HG03575 (cell line): ENCODE measurements around the gene GTF2F2.

Experiments used
- ATAC-seq: cut with Tn5 transposase; IDR thresholded peaks from one replicate; pipeline ENCODE4 v1.9.1; 2021; ENCODE audit not compliant: unreplicated experiment, insufficient number of reproducible peaks, low FRiP score; ENCODE audit errors: extremely low read depth

The GTF2F2 gene

GRCh38 chr13:45199711-45200110, 79.4 kb downstream of the GTF2F2 start:
- ATAC-seq: no peak

GRCh38 chr13:45200701-45201232, 80.5 kb downstream of the GTF2F2 start, which contains the start of gene KCTD4:
KCTD4 (minus strand) TSS chr13:45201045; CDS start chr13:45194567, 6,478 bp downstream.
- ATAC-seq: no peak

GRCh38 chr13:45205124-45205523, 84.8 kb downstream of the GTF2F2 start:
- no peak for ATAC-seq

DNA sequence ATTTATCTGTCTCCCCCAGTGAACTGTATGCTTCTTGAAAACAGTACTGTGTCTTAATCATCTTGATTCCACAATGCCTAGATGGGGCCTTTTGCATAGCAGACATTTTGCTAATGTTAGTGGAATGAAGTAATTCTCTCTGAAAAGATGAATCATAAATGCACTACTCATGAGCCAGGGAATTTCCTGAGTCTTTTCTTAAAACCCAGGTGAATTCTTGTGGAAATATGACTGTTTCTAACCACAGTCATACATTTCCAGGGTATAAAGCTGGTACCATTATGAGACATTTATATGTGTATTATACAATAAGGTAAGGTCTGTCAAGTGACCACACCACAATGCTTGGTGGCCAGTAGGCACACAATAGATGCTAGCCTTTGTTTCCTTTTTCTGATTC, 86.0 kb downstream of the GTF2F2 start:
- ATAC-seq: no peak

DNA sequence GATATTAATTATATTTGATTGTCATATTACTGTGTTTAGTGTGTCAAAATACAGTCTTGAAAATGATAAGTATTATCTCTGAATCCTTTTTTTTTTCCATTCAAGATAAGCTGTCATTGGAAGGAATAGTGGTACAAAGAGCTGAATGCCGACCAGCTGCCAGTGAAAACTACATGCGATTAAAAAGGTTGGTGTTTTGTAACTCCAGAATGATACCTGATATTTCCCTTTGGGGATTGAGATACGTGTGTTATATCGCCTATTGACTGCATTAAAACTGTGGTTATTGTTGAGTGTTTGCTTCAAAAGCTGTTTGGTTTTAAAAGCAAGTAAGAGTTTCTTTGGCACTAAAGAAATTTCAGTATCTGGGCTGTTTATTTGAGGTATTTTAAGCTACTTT, 87.0 kb downstream of the GTF2F2 start:
- ATAC-seq: no peak

- no peak for ATAC-seq
Measured at GRCh38 chr13:45208132-45208531, 87.8 kb downstream of the GTF2F2 start.

DNA sequence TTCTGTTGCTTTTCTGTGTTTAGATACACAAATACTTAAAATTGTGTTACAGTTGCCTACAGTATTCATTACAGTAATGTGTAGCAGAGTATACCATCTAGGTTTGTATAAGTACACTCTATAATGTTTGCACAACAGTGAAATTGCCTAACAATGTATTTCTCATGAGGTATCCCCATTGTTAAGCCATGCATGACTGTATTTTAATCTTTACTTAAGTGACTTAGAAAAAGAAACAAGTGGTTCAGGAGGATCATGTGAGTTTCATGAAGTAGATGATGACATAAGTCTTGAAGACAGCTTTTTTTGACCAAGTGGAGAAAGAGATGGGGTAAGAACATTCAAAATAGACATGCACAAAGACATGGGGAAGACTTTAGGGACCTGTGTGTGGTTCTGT, 88.9 kb downstream of the GTF2F2 start:
- no peak for ATAC-seq

DNA sequence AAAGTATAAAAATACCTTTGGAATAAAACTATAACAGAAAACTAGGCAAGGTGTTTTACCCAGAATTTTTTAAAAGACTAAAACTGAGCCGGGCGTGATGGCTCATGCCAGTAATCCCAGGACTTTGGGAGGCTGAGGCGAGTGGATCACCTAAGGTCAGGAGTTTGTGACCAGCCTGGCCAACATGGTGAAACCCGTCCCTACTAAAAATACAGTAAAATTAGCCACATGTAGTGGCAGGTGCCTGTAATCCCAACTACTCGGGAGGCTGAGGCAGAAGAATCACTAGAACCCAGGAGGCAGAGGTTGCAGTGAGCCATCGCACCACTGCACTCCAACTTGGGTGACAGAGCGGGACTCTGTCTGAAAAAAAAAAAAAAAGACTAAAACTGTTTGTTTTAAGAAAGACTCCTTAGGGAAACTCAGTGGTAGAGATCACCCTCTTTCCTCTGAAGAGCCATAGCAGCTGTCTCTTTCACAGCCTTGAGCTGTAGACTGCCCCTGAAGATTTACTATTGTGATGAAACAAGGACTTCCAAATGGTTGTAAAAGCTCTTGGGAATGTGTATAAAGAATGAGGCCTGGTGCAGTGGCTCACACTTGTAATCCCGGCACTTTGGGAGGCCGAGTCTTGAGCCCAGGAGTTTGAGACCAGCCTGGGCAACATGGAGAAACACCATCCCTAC, 95.2 kb downstream of the GTF2F2 start:
- no peak for ATAC-seq

DNA sequence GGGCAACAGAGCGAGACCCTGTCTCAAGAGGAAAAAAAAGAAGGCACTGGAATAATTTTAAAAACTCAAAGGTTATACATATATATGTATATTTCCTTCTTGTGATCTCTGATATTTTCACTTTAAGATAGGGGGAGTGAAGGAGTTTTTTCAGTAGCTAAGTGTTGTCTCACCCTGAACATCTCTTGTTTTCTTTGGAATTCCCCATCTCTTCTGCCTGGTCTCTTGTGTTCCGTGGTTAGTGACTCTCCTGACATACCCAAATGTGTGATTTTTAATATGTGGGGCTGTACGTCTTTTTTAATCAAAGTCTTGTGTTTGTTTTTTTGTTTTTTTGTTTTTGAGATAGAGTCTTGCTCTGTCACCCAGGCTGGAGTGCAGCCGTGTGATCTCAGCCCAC, 95.9 kb downstream of the GTF2F2 start:
- ATAC-seq: no peak

DNA sequence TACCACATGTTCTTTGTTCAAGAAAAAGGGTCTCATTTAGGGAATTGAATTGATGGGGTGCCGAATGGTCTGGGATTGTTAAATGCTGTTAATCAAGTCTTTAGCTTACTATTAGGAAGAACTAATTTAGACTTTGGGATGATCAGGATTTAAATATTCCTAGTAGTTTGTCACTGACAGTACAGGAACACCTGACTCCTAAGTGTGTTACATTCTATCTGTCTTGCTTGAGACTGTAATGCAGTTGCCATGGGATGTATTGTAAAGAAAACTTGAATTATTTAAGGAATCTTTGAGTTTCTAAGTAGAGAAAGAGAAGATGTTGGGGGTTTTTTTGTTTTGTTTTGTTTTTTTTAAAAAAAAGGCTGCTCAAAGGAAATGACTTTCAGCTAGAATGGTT, 98.4 kb downstream of the GTF2F2 start:
- no peak for ATAC-seq

- ATAC-seq: no peak
Measured at GRCh38 chr13:45219123-45219891, 99.0 kb downstream of the GTF2F2 start.

DNA sequence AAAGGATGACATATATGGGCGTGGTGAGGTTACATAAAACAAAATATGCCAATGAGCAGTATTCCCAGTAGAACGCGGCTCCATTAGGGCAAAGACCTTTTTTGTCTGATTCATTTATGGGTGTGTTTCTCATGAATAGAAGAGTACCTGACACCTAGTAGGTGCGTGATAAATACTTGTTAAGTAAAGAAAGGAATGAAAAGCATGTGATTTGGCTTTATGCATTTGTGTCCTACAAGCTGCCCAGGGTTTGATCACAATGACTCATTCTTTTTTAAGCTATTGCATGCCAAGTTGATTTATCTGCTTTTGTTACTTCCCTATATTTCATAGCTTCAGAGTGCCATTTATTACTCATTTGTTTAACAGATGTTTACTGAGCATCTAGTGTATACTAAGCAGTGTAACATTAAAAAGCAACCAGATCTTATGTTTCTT, 99.6 kb downstream of the GTF2F2 start:
- ATAC-seq: no peak

GRCh38 chr13:45220403-45220802, 100.1 kb downstream of the GTF2F2 start:
- no peak for ATAC-seq

DNA sequence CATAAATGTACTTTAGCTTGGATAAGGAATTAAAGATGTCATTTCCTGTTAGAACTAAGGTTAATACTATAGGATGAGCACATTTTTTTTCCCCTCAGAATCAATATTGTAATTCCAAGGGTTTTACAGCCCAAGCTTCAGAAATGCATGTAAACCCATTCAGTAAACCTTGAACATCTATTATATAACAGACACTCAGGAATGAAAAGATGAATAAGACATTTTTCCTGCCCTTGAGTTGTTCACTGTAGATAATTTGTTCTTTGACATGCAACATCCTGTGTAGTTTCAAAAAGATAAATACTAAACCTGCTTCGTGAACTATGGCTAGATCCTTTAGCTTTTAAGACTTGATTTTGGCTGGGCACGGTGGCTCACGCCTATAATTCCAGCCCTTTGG, 102.2 kb downstream of the GTF2F2 start:
- no peak for ATAC-seq

DNA sequence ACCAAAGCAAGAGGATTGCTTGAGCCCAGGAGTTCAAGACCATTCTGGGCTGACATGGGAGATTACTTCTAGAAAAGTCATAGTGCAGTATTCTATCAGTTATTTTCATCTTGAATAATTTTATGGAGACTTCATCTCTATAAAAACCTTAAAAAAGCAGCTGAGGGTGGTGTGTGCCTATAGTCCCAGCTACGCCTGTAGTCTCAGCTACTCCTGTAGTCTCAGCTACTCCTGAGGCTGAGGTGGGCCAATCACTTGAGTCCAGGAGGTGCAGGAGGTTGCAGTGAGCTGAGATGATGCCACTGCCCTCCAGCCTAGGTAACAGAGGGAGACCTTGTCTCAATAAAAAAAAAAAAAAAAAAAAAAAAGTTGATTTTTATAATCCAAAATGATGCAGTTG, 102.6 kb downstream of the GTF2F2 start:
- ATAC-seq: no peak

GRCh38 chr13:45224176-45224575, 103.9 kb downstream of the GTF2F2 start:
- no peak for ATAC-seq

DNA sequence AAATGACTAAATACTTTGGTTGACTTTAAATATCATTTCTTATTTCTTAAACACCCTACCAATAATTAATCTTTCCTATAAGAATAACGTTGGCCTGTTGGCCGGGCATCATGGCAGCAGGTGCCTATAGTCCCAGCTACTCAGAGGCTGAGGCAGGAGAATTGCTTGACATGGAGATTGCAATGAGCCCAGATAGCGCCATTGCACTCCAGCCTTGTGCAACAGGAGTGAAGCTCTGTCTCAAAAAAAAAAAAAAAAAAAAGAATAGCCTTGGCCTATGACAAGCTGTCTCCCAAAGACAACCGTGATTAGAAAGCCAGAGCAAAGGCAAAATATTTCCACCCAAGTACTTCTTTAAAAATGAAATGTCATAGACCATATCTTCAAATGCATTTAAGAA, 105.1 kb downstream of the GTF2F2 start:
- no peak for ATAC-seq

DNA sequence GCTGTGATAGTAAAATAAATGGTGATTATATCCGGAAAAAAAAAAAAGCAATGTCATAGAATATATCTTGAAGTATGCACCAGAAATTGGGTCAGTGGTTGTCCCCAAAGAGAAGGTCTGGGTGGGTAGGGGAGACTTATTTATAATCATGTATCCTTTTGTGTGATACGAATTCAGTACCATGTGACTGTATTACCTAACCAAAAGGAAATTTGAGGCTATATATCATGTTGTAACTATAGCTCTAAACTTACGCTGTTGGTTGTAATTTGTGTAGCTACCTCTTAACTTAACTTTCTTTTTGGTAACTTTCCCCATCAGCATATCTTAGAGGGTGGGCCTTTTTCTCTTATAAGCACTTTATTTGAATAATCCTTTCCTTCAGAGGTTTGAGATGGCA, 105.7 kb downstream of the GTF2F2 start:
- no peak for ATAC-seq

DNA sequence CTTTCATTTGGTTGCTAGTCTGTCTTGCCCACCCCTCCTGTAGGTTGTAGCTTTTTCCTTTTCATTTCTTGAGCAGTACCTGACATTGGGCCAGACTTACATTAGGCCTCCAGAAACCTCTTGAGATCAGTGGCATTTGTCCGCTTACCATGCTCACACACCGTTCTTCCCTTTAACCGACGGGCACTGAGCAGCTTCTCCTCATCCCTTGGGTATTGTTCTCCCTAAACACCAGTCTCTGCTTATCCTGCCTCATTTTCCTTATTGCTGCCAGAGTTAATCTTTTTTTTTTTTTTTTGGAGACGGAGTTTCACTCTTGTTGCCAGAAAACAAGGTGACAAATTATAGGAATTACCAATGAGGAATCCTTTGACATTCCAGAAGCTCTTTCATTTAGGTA, 107.7 kb downstream of the GTF2F2 start:
- ATAC-seq: no peak

DNA sequence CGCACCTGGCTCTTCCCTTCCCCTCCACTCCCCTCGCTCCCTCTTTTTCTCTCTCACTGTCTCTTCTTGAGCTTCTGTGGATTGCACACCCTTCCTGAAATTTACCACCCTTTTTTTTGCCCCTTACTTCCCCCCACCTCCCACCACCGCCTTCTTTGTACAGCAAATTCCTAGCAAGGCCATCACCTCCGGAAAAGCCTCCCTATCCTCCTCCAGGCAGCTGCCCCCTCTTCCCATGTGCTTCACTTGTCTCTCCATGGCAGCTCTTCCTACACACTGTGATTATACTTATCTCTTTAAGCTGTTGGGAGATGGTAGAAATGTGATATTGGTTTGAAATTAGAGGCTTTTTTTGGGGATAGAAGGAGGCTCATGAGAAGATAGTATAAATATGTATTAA, 108.9 kb downstream of the GTF2F2 start:
- ATAC-seq: no peak
